ENCODE results near the gene POP7. TPM values are rescaled to one million over a fixed set of nuclear protein-coding genes. Genes with fewer than 3 reads are reported as not detected.

Gene POP7
- total RNA-seq, 4 donors from 2014 or later, result 39.8 to 76.3 (median 63.0) TPM

DNA sequence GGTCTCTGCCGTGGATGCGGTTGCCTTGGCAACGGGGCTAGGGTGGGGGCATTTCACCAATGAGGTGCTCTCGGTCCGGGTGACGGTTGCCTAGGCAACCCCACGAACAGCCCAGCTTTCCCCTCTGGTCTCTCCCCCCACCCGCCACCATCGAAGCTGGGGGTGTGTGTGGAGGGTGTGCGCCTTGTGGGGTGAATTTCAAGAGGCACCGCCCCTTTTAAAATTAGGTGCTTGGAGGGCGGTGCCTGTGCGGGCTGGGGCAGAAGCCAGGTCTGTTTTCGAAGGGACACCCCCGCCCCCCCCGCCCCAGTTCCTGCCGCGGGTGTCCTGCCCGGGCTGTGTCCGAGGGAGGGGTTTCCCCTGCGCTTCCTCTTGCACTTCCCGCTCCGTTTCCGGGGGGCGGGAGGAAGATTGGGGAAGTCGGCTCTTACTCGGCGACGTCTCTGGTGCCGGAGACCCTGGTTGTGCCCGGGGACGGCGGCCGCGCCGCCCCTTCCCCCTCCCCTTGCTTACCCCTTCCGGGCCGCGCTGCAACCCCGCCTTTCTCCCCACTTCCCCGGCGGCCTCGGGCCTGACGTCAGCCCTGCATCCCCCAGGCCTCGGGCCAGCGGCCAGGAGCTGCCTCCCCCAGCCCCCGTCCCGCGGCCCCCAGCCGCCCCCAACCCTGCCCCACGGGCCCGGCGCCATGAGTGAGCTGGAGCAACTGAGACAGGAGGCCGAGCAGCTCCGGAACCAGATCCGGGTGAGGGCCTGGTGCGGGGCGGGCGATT lies 30.2 kb upstream of the POP7 start:
- Histone ChIP-seq H3K4me3 (peak overlapping the region; percentile 95 to 100 (median 97)), H3K9me3 (no peaks in the 10 kb centered on the region), H3K27me3 (no peaks in the 10 kb centered on the region), H3K4me1 (peaks cover 0 to 8% of the 10 kb centered on the region in 2 donors), H3K36me3 (peaks cover 0 to 29% of the 10 kb centered on the region in 2 donors), H3K27ac (peak overlapping the region; percentile 96 to 100 (median 99))
- ATAC-seq (peak; percentile 4 to 22), DNase-seq (peak; percentile 66 to 75)
- TF ChIP-seq, protein P1, sequence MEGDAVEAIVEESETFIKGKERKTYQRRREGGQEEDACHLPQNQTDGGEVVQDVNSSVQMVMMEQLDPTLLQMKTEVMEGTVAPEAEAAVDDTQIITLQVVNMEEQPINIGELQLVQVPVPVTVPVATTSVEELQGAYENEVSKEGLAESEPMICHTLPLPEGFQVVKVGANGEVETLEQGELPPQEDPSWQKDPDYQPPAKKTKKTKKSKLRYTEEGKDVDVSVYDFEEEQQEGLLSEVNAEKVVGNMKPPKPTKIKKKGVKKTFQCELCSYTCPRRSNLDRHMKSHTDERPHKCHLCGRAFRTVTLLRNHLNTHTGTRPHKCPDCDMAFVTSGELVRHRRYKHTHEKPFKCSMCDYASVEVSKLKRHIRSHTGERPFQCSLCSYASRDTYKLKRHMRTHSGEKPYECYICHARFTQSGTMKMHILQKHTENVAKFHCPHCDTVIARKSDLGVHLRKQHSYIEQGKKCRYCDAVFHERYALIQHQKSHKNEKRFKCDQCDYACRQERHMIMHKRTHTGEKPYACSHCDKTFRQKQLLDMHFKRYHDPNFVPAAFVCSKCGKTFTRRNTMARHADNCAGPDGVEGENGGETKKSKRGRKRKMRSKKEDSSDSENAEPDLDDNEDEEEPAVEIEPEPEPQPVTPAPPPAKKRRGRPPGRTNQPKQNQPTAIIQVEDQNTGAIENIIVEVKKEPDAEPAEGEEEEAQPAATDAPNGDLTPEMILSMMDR (IDR thresholded peaks at IDR 0.05 in 4 of 5, conservative IDR thresholded peaks at IDR 0.05 in 1 of 5), result no peak
- TF ChIP-seq POLR2A (IDR thresholded peaks at IDR 0.05), result peak; percentile 64 to 72
- intact Hi-C loops (cut with DNase I; ENCODE audit: low total_unique reads), result loop anchor here (2.0 to 10.0 kb wide), 3 partner anchors 17 to 579 kb away; partner anchors contain the start of gene TSC22D4
- in situ Hi-C loops (cut with MboI; ENCODE audit: low sequenced_read_pairs in 4 of 4), result no loop called here

DNA sequence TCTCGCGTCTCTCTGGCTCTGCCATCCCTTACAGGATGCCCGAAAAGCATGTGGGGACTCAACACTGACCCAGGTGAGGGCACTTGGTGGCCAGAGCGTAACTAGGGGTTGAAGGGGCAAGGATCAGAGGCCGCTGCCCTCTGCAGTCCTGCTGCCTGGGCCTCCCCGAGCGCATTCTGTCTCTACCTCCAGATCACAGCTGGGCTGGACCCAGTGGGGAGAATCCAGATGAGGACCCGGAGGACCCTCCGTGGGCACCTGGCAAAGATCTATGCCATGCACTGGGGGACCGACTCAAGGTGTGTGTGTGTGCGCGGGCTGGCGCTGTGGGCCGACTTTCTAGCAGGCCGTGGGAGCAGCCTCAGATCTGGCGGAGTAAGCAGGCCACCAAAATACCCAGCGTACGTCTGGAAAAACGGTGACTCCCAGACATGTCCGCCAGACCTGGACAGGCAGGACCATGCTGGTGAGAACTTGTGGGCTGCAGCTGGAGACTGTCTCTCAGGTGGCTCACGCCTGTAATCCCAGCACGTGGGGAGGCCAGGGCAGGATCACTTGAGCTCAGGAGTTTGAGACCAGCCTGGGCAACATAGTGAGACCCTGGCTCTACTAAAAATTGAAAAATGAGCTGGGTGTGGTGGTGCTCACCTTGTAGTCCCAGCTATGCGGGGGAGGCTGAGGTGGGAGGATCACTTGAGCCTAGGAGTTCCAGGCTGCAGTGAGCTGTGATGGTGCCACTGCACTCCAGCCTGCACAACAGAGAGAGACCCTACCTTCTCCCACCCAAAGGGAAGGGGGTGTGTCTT lies 29.2 kb upstream of the POP7 start:
- intact Hi-C loops (cut with DNase I; ENCODE audit: low total_unique reads) (loop anchor here (10.0 kb wide), 2 partner anchors 202 to 578 kb away; partner anchors contain the start of gene TSC22D4), in situ Hi-C loops (cut with MboI; ENCODE audit: low sequenced_read_pairs in 4 of 4) (no loop called here)
- no peak for DNase-seq
- H3K27me3 ChIP-seq, result no peaks in the 10 kb centered on the region
- H3K4me1 ChIP-seq, result peaks cover 0 to 8% of the 10 kb centered on the region in 2 donors
- peak overlapping the region; percentile 96 to 100 (median 99) for H3K27ac ChIP-seq
- H3K9me3 ChIP-seq, result no peaks in the 10 kb centered on the region
- TF ChIP-seq, protein P1 (IDR thresholded peaks at IDR 0.05 in 4 of 5, conservative IDR thresholded peaks at IDR 0.05 in 1 of 5), result no peak
- TF ChIP-seq POLR2A (IDR thresholded peaks at IDR 0.05), result no peak
- peaks cover 0 to 35% of the 10 kb centered on the region in 2 donors for H3K36me3 ChIP-seq
- ATAC-seq, result no peak
- H3K4me3 ChIP-seq, result peak overlapping the region; percentile 95 to 100 (median 97)

DNA sequence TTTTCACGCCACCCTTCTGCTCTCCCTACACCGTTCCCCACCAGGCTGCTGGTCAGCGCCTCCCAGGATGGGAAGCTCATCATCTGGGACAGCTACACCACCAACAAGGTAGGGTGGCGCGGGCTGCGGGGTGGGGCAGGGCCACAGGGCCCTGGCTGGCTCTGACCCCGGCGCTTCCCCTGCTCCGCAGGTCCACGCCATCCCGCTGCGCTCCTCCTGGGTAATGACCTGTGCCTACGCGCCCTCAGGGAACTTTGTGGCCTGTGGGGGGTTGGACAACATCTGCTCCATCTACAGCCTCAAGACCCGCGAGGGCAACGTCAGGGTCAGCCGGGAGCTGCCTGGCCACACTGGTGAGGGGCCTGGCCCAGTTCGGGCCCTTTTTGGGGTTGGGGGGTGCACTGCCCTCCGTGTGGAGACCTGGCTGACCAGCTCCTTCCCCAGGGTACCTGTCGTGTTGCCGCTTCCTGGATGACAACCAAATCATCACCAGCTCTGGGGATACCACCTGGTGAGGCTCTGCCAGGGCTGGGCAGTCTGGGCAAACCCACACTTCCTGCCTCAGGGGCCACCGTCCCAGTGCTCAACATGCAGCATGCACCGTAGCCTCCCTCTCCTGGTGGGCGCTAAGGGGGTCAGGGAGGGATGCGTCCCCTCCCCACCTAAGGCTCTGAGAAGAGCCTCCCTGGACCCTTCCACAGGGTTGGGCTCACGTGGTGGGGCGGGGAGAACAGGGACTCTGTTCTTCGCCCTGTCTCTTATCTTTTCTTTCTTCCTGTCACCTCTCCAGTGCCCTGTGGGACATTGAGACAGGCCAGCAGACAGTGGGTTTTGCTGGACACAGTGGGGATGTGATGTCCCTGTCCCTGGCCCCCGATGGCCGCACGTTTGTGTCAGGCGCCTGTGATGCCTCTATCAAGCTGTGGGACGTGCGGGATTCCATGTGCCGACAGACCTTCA lies 28.3 kb upstream of the POP7 start:
- Histone ChIP-seq H3K9me3 (no peaks in the 10 kb centered on the region), H3K36me3 (peaks cover 0 to 43% of the 10 kb centered on the region in 2 donors), H3K27ac (peak overlapping the region in 1 of 4 donors; percentile 99), H3K4me1 (peaks cover 0 to 8% of the 10 kb centered on the region in 2 donors), H3K27me3 (no peaks in the 10 kb centered on the region), H3K4me3 (no peak overlapping the region)
- no peak for ATAC-seq
- intact Hi-C loops (cut with DNase I; ENCODE audit: low total_unique reads), result loop anchor here (10.0 kb wide), 2 partner anchors 203 to 577 kb away; partner anchors contain the start of gene TSC22D4
- TF ChIP-seq, protein P1 (IDR thresholded peaks at IDR 0.05 in 4 of 5, conservative IDR thresholded peaks at IDR 0.05 in 1 of 5), result no peak
- TF ChIP-seq POLR2A (IDR thresholded peaks at IDR 0.05), result no peak
- in situ Hi-C loops (cut with MboI; ENCODE audit: low sequenced_read_pairs in 4 of 4), result no loop called here
- no peak for DNase-seq
